Kidney (tissue), 14 donors: ENCODE results near the gene DNLZ. TPM values are rescaled to one million over a fixed set of nuclear protein-coding genes. Genes with fewer than 3 reads are reported as not detected.

ENCODE experiments used
- DNase-seq, 5 donors: peaks; one replicate each; pipeline ENCODE4 v3.0.0-alpha.2; 2013 to 2020
- FAIRE-seq: peaks from 2 replicates; lab custom pipeline; 2012; peaks lifted over from hg19 to GRCh38; lab: Jason Lieb, UNC
- H3K27ac ChIP-seq, 2 donors: one replicate each; pipeline ENCODE4 v1.7.0; 2013; ENCODE audit warnings: low read depth in 2 of 2, low read length in 2 of 2, inconsistent platforms in 1 of 2
- H3K27me3 ChIP-seq: one replicate; pipeline ENCODE4 v1.7.1; 2013; ENCODE audit warnings: low read length, inconsistent platforms; ENCODE audit not compliant: control insufficient read depth, insufficient read depth
- H3K36me3 ChIP-seq, 3 donors: one replicate each; pipeline versions ENCODE4 v1.7.0 to v1.7.1; 2013; ENCODE audit warnings: low read length in 3 of 3, control low read depth in 1 of 3, inconsistent platforms in 1 of 3; ENCODE audit not compliant: insufficient read depth in 3 of 3, control insufficient read depth in 2 of 3
- H3K4me1 ChIP-seq, 3 donors: one replicate each; pipeline versions ENCODE4 v1.7.0 to v1.7.1; 2013; ENCODE audit warnings: low read length in 3 of 3, inconsistent platforms in 1 of 3, low read depth in 1 of 3; ENCODE audit not compliant: control insufficient read depth in 2 of 3, insufficient read depth in 2 of 3
- H3K4me3 ChIP-seq, 3 donors: one replicate each; pipeline versions ENCODE4 v1.7.0 to v1.8.1; 2013; ENCODE audit warnings: low read length in 3 of 3, control low read depth in 1 of 3, inconsistent platforms in 1 of 3
- H3K9ac ChIP-seq, 3 donors: one replicate each; pipeline versions ENCODE4 v1.7.0 to v1.7.1; 2013; ENCODE audit warnings: low read length in 3 of 3, control low read depth in 1 of 3, inconsistent platforms in 1 of 3
- H3K9me3 ChIP-seq, 3 donors: one replicate each; pipeline versions ENCODE4 v1.7.0 to v1.7.1; 2013; ENCODE audit warnings: low read length in 3 of 3, control low read depth in 1 of 3, inconsistent platforms in 1 of 3; ENCODE audit not compliant: control insufficient read depth in 2 of 3, insufficient read depth in 1 of 3
- intact Hi-C: fragments of 100-400 bp; cut with DNase I; formaldehyde crosslinking; loops from one replicate; pipeline ENCODE4 v1.11.1; 2022
- polyA plus RNA-seq: library from polyadenylated mRNA; stranded (reverse); fragments of 350-450 nt; fragmentation: Illumina TruSeq; extraction: RNeasy Lipid Tissue Mini Kit (QIAGEN cat#74804); gene quantifications from one replicate; pipeline ENCODE4 v1.2.3, GENCODE V29; 2014; ENCODE audit warnings: low read depth, low replicate concordance; ENCODE audit not compliant: insufficient read depth
- total RNA-seq: library from RNA; stranded (reverse); fragmentation: NEBNext Ultra II Directional; extraction: Animal tissue kit (Norgen Biotek cat#: 25700); gene quantifications from one replicate; pipeline ENCODE4 v1.2.1, GENCODE V29; 2021
- TF ChIP-seq, protein P1 (sequence below): IDR thresholded peaks from 3 replicates; pipeline ENCODE4 v1.5.1; 2012; ENCODE audit warnings: mild to moderate bottlenecking, moderate library complexity, borderline replicate concordance; ENCODE audit not compliant: insufficient read depth; ENCODE audit errors: extremely low read depth
- donor health status: control.
- donor health status: control.
- donor health status: control.
- donor health status: control.
- donor health status: control.
- donor health status: DM: yes; HTN: yes; CAD: no.
- donor health status: Normal renal cell carcinoma (clear cell type).

Gene DNLZ
- total and polyA plus RNA-seq, 2 donors from 2014 or later = 22.1 to 30.4 TPM

DNA sequence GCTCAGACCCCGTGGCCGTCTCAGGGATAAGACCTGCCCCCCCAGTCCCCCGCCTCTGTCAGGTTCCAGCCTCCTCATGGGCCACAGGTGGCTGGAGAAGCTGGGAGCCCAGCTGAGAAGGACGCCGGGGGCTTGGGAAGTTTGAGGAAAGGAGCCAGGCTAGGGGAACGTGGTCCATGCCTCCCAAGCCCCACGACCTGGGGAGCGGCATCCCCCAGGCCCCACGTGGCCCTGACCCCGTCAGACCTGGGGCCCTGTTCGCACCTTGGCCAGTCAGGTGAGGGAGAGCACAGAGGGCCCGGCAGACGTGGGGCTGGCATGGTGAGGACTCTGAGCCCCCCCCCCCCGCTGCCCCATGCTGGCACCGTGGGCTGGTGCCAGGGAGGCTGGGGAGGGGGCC is 32.5 kb downstream of the DNLZ start:
- intact Hi-C loops = no loop called here

GRCh38 chr9:136330406-136330990 is 33.0 kb downstream of the DNLZ start:
- Histone ChIP-seq H3K4me3 (no peak overlapping the region), H3K4me1 (peaks cover 0 to 13% (median 0%) of the 10 kb centered on the region in 3 donors), H3K9ac (no peak overlapping the region), H3K36me3 (no peaks in the 10 kb centered on the region), H3K9me3 (no peaks in the 10 kb centered on the region), H3K27me3 (no peaks in the 10 kb centered on the region), H3K27ac (no peak overlapping the region)
- FAIRE-seq = no peak
- TF ChIP-seq, protein P1, sequence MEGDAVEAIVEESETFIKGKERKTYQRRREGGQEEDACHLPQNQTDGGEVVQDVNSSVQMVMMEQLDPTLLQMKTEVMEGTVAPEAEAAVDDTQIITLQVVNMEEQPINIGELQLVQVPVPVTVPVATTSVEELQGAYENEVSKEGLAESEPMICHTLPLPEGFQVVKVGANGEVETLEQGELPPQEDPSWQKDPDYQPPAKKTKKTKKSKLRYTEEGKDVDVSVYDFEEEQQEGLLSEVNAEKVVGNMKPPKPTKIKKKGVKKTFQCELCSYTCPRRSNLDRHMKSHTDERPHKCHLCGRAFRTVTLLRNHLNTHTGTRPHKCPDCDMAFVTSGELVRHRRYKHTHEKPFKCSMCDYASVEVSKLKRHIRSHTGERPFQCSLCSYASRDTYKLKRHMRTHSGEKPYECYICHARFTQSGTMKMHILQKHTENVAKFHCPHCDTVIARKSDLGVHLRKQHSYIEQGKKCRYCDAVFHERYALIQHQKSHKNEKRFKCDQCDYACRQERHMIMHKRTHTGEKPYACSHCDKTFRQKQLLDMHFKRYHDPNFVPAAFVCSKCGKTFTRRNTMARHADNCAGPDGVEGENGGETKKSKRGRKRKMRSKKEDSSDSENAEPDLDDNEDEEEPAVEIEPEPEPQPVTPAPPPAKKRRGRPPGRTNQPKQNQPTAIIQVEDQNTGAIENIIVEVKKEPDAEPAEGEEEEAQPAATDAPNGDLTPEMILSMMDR = no peak
- intact Hi-C loops = no loop called here
- peak in 1 of 5 donors; percentile 68 for DNase-seq

More for the DNA sequence above, 32.5 kb downstream of the DNLZ start:
- Histone ChIP-seq H3K36me3 (no peaks in the 10 kb centered on the region), H3K4me1 (peaks cover 0 to 13% (median 0%) of the 10 kb centered on the region in 3 donors), H3K4me3 (no peak overlapping the region), H3K9ac (no peak overlapping the region), H3K27me3 (no peaks in the 10 kb centered on the region), H3K27ac (no peak overlapping the region), H3K9me3 (no peaks in the 10 kb centered on the region)
- peak in 1 of 5 donors; percentile 66 for DNase-seq
- TF ChIP-seq, protein P1 = no peak
- FAIRE-seq = no peak

DNA sequence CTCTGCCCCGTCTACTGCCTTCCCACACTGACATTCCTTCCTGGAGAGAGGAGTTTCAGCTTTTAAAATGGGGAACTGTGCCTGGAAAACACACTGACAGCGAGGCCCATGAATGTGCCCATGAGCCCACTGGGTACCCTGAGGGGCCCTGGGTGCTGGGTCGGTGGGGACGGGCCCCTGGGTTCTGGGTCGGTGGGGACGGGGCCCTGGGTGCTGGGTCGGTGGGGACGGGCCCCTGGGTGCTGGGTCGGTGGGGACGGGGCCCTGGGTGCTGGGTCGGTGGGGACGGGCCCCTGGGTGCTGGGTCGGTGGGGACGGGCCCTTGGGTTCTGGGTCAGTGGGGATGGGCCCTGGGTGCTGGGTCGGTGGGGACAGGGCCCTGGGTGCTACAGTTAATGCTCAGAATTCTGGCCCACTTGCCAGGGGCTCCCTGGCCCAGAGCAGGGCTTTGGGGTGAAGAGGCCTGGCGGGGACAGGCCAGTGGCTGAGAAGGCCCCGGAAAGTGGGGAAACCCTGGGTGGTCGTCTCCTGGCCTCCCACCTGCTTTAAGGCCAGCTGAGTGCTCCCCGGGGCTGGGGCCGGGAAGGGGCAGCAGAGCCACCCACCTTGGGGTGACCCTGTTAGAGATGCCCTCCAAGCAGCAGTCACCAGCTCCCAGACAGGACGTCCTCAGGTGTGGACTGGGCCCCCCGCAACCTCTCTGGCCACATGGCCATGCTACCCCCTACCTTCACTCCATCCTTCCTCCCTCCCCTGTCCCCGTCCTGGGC is 33.7 kb downstream of the DNLZ start:
- FAIRE-seq (no peak), DNase-seq (peak in 1 of 5 donors; percentile 69)
- H3K27ac ChIP-seq = no peak overlapping the region
- TF ChIP-seq, protein P1 = no peak
- intact Hi-C loops = no loop called here
- peaks cover 0 to 13% (median 0%) of the 10 kb centered on the region in 3 donors for H3K4me1 ChIP-seq
- H3K4me3 ChIP-seq = no peak overlapping the region
- H3K27me3 ChIP-seq = no peaks in the 10 kb centered on the region
- no peak overlapping the region for H3K9ac ChIP-seq
- no peaks in the 10 kb centered on the region for H3K9me3 ChIP-seq
- H3K36me3 ChIP-seq = no peaks in the 10 kb centered on the region
